Measurements from ENCODE around the gene VIPR2.

GRCh38 chr7:158988996-158989395, 155.7 kb downstream of the VIPR2 start:
- TF ChIP-seq CTCF (IDR thresholded peaks at IDR 0.05) (no peak), POLR2A (IDR thresholded peaks at IDR 0.05) (no peak)
